ENCODE results near the gene ACER3. TPM values are rescaled to one million over a fixed set of nuclear protein-coding genes. Genes with fewer than 3 reads are reported as not detected.

ACER3 gene
- polyA plus RNA-seq, 1 donor from 2014 or later = 14.9 TPM

GRCh38 chr11:76830639-76831327 is 29.9 kb upstream of the ACER3 start:
- no peaks in the 10 kb centered on the region for H3K36me3 ChIP-seq (ENCODE audit: insufficient read depth, low read length)
- no peak overlapping the region for H3K27ac ChIP-seq (ENCODE audit: low read length)
- no peak overlapping the region for H3K4me3 ChIP-seq (ENCODE audit: low read length)
- H2AFZ ChIP-seq (ENCODE audit: low read depth, low read length) = no peak overlapping the region
- H3K79me2 ChIP-seq (replicated peaks; ENCODE audit: insufficient read depth, low read length) = no peaks in the 10 kb centered on the region
- TF ChIP-seq EP300 (conservative IDR thresholded peaks at IDR 0.05; ENCODE audit: poor library complexity, severe bottlenecking) = no peak
- no peak for TF ChIP-seq RAD21 (conservative IDR thresholded peaks at IDR 0.05)
- no peak for TF ChIP-seq POLR2AphosphoS5 (IDR thresholded peaks at IDR 0.05)
- no peak for TF ChIP-seq TAF1 (IDR thresholded peaks at IDR 0.05; ENCODE audit: low read depth)
- TF ChIP-seq EZH2 (IDR thresholded peaks at IDR 0.05; ENCODE audit: borderline replicate concordance, insufficient read depth, low read length, poor library complexity, severe bottlenecking) = no peak
- no peak for TF ChIP-seq MXI1 (conservative IDR thresholded peaks at IDR 0.05; ENCODE audit: poor library complexity, severe bottlenecking)
- TF ChIP-seq REST (IDR thresholded peaks at IDR 0.05; ENCODE audit: borderline replicate concordance) = no peak
- no peak for TF ChIP-seq SMC3 (conservative IDR thresholded peaks at IDR 0.05; ENCODE audit: poor library complexity)
- no peak for TF ChIP-seq CTCF (IDR thresholded peaks at IDR 0.05; ENCODE audit: poor library complexity, severe bottlenecking)
- no peak overlapping the region for H3K9ac ChIP-seq (ENCODE audit: low read length)
- H3K9me2 ChIP-seq (ENCODE audit: insufficient read depth, low read length) = no peaks in the 10 kb centered on the region
- no peak overlapping the region for H3K4me2 ChIP-seq (ENCODE audit: low read length)
- no peaks in the 10 kb centered on the region for H3F3A ChIP-seq (ENCODE audit: insufficient read depth, low read length, poor library complexity, severe bottlenecking)
- no peaks in the 10 kb centered on the region for H3K27me3 ChIP-seq (ENCODE audit: insufficient read depth, low read depth, low read length)
- H3K9me3 ChIP-seq (ENCODE audit: low read length) = no peaks in the 10 kb centered on the region
- H4K20me1 ChIP-seq (ENCODE audit: insufficient read depth) = no peaks in the 10 kb centered on the region

GRCh38 chr11:76831686-76832310 is 28.9 kb upstream of the ACER3 start:
- Histone ChIP-seq H3K9ac (ENCODE audit: low read length) (no peak overlapping the region), H2AFZ (ENCODE audit: low read depth, low read length) (no peak overlapping the region), H3K27ac (ENCODE audit: low read length) (no peak overlapping the region), H3K36me3 (ENCODE audit: insufficient read depth, low read length) (no peaks in the 10 kb centered on the region), H3K4me2 (ENCODE audit: low read length) (no peak overlapping the region), H3K79me2 (replicated peaks; ENCODE audit: insufficient read depth, low read length) (no peaks in the 10 kb centered on the region), H3K4me3 (ENCODE audit: low read length) (no peak overlapping the region), H3K9me3 (ENCODE audit: low read length) (no peaks in the 10 kb centered on the region), H3K9me2 (ENCODE audit: insufficient read depth, low read length) (no peaks in the 10 kb centered on the region), H3K27me3 (ENCODE audit: insufficient read depth, low read depth, low read length) (no peaks in the 10 kb centered on the region), H4K20me1 (ENCODE audit: insufficient read depth) (no peaks in the 10 kb centered on the region), H3F3A (ENCODE audit: insufficient read depth, low read length, poor library complexity, severe bottlenecking) (no peaks in the 10 kb centered on the region)
- TF ChIP-seq MXI1 (conservative IDR thresholded peaks at IDR 0.05; ENCODE audit: poor library complexity, severe bottlenecking) = no peak
- no peak for TF ChIP-seq TAF1 (IDR thresholded peaks at IDR 0.05; ENCODE audit: low read depth)
- no peak for TF ChIP-seq EZH2 (IDR thresholded peaks at IDR 0.05; ENCODE audit: borderline replicate concordance, insufficient read depth, low read length, poor library complexity, severe bottlenecking)
- TF ChIP-seq RAD21 (conservative IDR thresholded peaks at IDR 0.05) = no peak
- no peak for TF ChIP-seq CTCF (IDR thresholded peaks at IDR 0.05; ENCODE audit: poor library complexity, severe bottlenecking)
- TF ChIP-seq REST (IDR thresholded peaks at IDR 0.05; ENCODE audit: borderline replicate concordance) = no peak
- TF ChIP-seq SMC3 (conservative IDR thresholded peaks at IDR 0.05; ENCODE audit: poor library complexity) = no peak
- TF ChIP-seq POLR2AphosphoS5 (IDR thresholded peaks at IDR 0.05) = no peak
- no peak for TF ChIP-seq EP300 (conservative IDR thresholded peaks at IDR 0.05; ENCODE audit: poor library complexity, severe bottlenecking)
